Activated CD4-positive, alpha-beta T cell treated with anti-CD3 and anti-CD28 coated beads, Interleukin-2, amount 50 U/mL, for 16 hours (primary cell): ENCODE results near the gene GYG1.
A peak's percentile ranks its signal among the peaks of the same experiment; 100 is the strongest.

ENCODE experiments used
- DNase-seq: peaks from one replicate; pipeline ENCODE4 v3.0.0-alpha.2; 2020

Gene GYG1

DNA sequence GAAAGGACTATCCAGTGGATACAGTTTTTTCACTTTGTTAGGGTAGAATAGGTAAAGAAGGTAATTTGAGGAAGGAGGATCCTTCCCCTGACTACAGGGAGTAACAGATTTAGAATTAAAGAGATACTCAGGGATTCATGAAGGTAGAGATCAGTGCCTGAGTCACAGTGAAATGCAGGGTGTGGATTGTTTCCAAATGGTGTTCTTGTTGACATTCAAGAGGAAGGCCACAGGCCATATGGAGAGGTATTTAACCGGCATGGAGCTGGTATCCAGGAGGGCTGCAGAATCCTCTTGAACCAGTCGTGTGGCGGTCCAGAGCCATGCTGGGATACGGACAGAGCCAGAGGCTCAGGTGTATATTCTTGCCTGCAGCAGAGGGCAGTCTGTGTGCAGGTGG, 28.2 kb downstream of the GYG1 start:
- no peak for DNase-seq

DNA sequence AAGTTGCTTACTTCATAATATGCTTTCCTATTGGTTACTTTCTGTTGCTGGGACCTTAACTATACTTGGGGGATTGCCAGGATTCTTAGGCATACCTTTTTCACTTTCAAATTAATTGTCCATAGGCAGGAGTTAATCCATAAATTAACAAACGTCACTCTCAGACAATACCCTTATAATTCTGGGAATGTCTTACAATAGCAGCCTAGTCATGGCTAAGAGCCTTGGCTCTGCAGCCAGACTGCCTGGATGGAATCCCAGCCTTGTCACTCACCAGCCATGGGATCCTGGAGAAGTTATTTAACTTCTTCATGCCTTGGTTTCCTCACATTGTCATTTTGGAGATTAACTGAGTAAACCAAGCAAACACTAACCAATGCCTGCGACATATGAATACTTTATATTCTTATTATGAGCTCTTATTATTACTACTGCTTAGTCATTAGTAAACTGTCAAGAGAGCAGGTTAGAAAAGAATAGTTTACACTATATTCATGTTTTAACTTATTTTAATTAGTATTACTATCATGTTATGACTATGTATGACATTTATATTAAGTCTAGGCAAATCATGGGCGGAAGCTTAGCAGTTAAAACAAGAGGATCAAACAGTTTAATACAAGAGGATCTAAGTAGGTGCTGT, 29.0 kb downstream of the GYG1 start:
- DNase-seq, result no peak

- no peak for DNase-seq
Measured at GRCh38 chr3:149020839-149021252, 29.5 kb downstream of the GYG1 start.

GRCh38 chr3:149021830-149022229, 30.5 kb downstream of the GYG1 start:
- DNase-seq, result no peak

GRCh38 chr3:149023951-149024350, 32.6 kb downstream of the GYG1 start:
- no peak for DNase-seq

GRCh38 chr3:149026718-149027117, 35.4 kb downstream of the GYG1 start:
- DNase-seq, result no peak

DNA sequence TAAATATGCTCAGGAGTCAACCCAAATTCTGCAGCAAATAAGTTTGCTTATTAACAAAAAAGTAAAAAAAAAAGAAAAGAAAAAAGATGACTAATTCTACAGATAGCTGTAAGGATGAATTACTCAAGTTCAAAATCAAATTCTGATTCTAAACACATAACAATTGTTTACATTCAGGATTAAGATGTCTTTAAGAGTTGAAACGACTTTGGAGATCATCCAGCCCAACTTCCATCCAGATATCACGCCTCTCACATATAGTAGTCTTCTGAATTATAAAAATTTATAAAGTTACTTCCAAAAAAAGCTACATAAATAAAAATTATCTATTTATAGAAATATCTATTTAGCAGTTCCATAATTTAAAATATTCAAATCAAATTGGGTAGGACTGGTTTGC, 39.8 kb downstream of the GYG1 start:
- no peak for DNase-seq

GRCh38 chr3:149037684-149038083, 46.3 kb downstream of the GYG1 start:
- DNase-seq, result no peak

DNA sequence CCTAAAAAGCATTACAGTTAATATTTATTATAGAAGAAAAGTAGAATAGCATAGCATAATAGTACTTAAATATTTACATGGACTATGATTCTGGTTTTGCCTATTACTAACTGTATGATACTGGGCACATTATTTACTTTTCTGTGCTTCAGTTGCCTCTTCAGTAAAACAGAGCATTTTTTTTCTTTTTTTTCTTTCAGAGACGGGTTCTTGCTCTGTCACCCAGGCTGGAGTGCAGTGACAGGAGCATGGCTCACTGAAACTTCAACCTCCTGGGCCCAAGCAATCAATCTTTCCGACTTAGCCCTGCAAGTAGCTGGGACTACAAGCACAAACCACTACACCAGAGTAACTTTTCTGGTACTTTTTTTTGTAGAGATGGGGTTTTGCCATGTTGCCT, 47.0 kb downstream of the GYG1 start:
- DNase-seq, result no peak

DNA sequence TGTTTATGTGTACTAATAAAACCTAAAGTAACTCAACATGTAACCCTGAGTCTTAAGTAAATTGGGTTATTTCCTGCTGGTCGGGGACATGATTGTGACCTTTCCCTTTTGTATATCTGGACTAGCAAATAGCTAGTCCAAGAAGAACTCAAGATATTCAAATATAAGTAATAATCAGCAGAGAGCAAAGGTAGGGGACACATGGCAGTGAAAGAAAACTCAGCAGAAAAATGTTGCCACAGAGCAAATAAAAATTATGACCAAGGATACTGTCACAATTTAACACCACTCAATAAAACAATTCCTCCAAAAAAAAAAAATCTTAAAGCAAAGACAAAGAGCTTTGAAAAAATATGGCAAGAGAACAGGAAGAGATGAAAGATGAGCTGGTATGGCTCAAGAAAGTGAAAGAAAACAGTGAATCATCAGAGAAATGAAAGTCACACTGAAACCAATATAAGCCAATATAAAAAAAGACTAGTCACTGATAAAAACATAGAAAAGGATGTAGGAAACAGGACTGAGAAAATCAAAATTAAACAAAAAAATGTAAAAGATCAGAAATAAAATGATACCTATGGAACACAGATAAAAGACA, 51.5 kb downstream of the GYG1 start:
- peak; percentile 57 for DNase-seq

DNA sequence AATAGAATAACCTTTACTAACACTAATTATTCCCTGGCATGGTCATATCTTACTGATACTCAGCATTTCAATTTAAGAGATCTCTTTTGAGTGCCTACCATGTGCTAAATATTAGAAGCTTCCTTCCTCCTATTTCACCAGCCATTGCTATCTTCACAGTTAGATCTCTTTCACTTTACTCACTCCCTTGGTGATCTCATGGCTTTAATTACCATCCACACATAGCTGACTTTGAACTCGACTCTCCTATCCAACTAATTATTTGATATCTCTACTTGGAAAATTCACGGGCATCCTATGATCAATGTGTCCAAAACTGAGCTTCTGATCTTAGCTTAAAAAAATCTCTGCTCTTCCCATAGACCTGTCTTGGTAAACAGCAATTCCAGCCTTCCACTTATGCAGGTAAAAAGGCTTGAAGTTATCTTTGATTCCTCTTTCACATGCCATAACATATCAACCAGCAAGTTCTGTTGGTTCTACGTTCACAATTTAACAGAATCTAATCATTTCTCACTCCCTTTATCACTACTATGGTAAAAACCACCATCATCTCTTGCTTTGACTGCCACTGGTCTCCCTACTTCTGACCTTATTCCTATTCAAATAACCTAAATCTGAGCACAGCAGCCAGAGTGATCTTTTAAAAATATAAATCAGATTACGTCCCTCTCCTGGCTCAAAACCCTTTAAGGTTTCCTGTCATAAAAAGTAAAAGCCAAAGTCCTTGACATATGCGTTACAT, 53.2 kb downstream of the GYG1 start:
- peak; percentile 11 for DNase-seq

DNA sequence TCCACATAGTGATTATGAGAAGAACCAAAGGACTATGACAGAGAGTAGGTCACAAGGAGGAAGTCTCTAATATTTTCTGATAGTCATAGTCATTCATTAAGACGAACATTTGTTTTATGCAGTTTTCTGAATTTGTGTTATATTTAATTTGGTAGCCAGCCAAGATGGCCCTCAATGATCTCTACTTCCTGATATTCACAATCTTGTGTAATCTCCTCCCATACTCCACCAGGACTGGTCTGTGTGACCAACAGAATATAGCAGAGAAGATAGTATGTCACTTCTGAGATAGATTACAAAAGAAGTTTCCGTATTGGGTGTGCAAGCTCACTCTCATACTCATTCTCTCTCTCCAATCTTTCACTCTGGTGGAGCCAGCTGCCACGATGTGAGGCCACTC, 64.2 kb downstream of the GYG1 start:
- DNase-seq, result no peak

DNA sequence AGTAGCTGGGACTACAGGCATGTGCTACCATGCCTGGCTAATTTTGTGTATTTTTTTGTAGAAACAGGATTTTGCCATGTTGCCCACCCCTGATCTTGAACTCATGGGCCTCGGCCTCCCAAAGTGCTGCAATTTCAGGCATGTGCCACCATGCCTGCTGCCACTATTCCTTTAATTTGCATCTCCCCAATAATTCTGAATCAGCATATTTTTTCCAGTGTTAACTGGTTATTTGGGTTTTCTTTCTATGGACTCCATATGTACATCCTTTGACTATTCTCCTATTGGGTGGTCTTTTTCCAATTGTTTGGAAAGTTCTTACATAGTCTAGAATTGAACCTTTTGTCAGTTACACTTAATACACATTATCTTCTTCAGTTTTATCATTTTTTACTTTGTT, 66.9 kb downstream of the GYG1 start:
- no peak for DNase-seq

GRCh38 chr3:149058602-149059001, 67.3 kb downstream of the GYG1 start:
- no peak for DNase-seq

GRCh38 chr3:149061776-149062175, 70.4 kb downstream of the GYG1 start:
- no peak for DNase-seq

DNA sequence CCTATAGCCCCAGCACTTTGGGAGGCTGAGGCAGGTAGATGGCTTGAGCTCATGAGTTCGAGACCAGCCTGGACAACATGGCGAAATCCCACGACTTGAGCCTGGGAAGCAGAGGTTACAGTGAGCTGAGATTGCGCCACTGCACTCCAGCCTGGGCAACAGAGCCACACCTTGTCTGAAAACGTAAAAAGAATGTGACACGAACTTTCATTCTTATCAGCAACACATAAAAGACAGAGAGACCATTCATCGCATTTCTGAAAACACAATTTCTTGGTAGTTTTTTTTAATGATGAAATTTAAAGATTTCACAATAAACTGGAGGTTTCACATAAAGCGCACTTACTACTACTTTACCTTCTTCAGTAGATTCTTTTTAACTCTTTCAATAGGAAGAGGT, 76.5 kb downstream of the GYG1 start:
- no peak for DNase-seq
